K562 (cell line): ENCODE data around the gene MARCKSL1. TPM values are rescaled to one million over a fixed set of nuclear protein-coding genes. Genes with fewer than 3 reads are reported as not detected.

Source experiments
- ATF4 ChIP-seq: fragments of 450-650 bp; formaldehyde crosslinking; IDR thresholded peaks from 2 replicates; pipeline ENCODE4 v1.4.0; 2022; ENCODE audit warnings: mild to moderate bottlenecking, moderate library complexity
- CBFA2T3 ChIP-seq: fragments of 450-650 bp; IDR thresholded peaks from 2 replicates; pipeline ENCODE4 v1.6.1; 2017
- CCAR2 ChIP-seq: fragments of 200-400 bp; formaldehyde crosslinking; IDR thresholded peaks from 2 replicates; pipeline ENCODE4 v1.6.1; 2017; ENCODE audit warnings: mild to moderate bottlenecking, low read depth, low read length
- CREB1 ChIP-seq, 2 experiments: sonication (generic) in 1 of 2; formaldehyde crosslinking in 1 of 2; IDR thresholded peaks; 2 replicates each; pipeline versions ENCODE4 v1.6.1 to v1.8.0; 2012 to 2022; ENCODE audit warnings: inconsistent platforms in 1 of 2, mild to moderate bottlenecking in 1 of 2, missing genetic modification reagents in 1 of 2, moderate library complexity in 1 of 2
- ETV5 ChIP-seq: sonication (generic); formaldehyde crosslinking; IDR thresholded peaks from 2 replicates; pipeline ENCODE4 v1.4.0; 2020; ENCODE audit warnings: low read depth, mild to moderate bottlenecking, missing genetic modification reagents
- FOXK2 ChIP-seq, 2 experiments: fragments of 450-650 bp; IDR thresholded peaks in 1 of 2; conservative IDR thresholded peaks in 1 of 2; 2 replicates each; pipeline ENCODE4 v1.6.1; 2016; ENCODE audit warnings: low read depth in 2 of 2, mild to moderate bottlenecking in 1 of 2
- FOXP1 ChIP-seq: sonication (generic); formaldehyde crosslinking; IDR thresholded peaks from 2 replicates; pipeline ENCODE4 v1.8.0; 2022; ENCODE audit warnings: mild to moderate bottlenecking, missing genetic modification reagents
- MEF2A ChIP-seq: IDR thresholded peaks from 2 replicates; pipeline ENCODE4 v1.6.1; 2011; ENCODE audit warnings: low read depth, mild to moderate bottlenecking, low read length, moderate library complexity; ENCODE audit not compliant: control insufficient read depth
- NFIX ChIP-seq: fragments of 250-450 bp; sonication (Bioruptor Pico); IDR thresholded peaks from 2 replicates; pipeline ENCODE4 v1.4.0; 2020; ENCODE audit warnings: low read depth, mild to moderate bottlenecking, moderate library complexity
- PCBP1 ChIP-seq: fragments of 200-400 bp; formaldehyde crosslinking; IDR thresholded peaks from 2 replicates; pipeline ENCODE4 v1.6.1; 2018; ENCODE audit warnings: mild to moderate bottlenecking, low read depth, low read length; ENCODE audit not compliant: poor library complexity, severe bottlenecking
- SLC30A9 ChIP-seq: fragments of 250-450 bp; sonication (Bioruptor Pico); IDR thresholded peaks from 2 replicates; pipeline ENCODE4 v1.8.0; 2022; ENCODE audit warnings: mild to moderate bottlenecking, moderate library complexity
- SMARCE1 ChIP-seq: fragments of 450-650 bp; IDR thresholded peaks from 2 replicates; pipeline ENCODE4 v1.7.1; 2016; ENCODE audit warnings: mild to moderate bottlenecking
- USF2 ChIP-seq: sonication (generic); formaldehyde crosslinking; IDR thresholded peaks from 2 replicates; pipeline ENCODE4 v1.5.0; 2020; ENCODE audit warnings: missing genetic modification reagents
- YY1 ChIP-seq, 3 experiments: IDR thresholded peaks; 2 replicates each; pipeline ENCODE4 v1.6.1; 2011; ENCODE audit warnings: low read length in 2 of 3, mild to moderate bottlenecking in 2 of 3, moderate library complexity in 2 of 3, borderline replicate concordance in 1 of 3, control low read depth in 1 of 3, low read depth in 1 of 3; ENCODE audit not compliant: insufficient read depth in 3 of 3, insufficient replicate concordance in 2 of 3, control insufficient read depth in 1 of 3, insufficient read length in 1 of 3; ENCODE audit errors: extremely low read depth in 1 of 3
- ZBTB9 ChIP-seq: fragments of 450-650 bp; formaldehyde crosslinking; IDR thresholded peaks from 2 replicates; pipeline ENCODE4 v1.4.0; 2020; ENCODE audit warnings: mild to moderate bottlenecking, moderate library complexity
- ZC3H8 ChIP-seq: fragments of 450-650 bp; IDR thresholded peaks from 2 replicates; pipeline ENCODE4 v1.6.1; 2017
- ZNF232 ChIP-seq: sonication (generic); formaldehyde crosslinking; IDR thresholded peaks from 2 replicates; pipeline ENCODE4 v1.8.0; 2022; ENCODE audit warnings: mild to moderate bottlenecking, missing genetic modification reagents
- ZNF311 ChIP-seq: fragments of 250-450 bp; sonication (Bioruptor Pico); IDR thresholded peaks from 2 replicates; pipeline ENCODE4 v1.4.0; 2020; ENCODE audit warnings: mild to moderate bottlenecking, moderate library complexity
- ZNF384 ChIP-seq: IDR thresholded peaks from 2 replicates; pipeline ENCODE4 v1.6.1; 2012; ENCODE audit warnings: low read depth, low read length, improper control_type of control experiment
- ZNF780A ChIP-seq: fragments of 250-450 bp; sonication (Bioruptor Pico); IDR thresholded peaks from 2 replicates; pipeline ENCODE4 v1.5.0; 2021; ENCODE audit warnings: mild to moderate bottlenecking
- polyA plus RNA-seq, 8 experiments: library from polyadenylated mRNA; depleted of rRNA in 4 of 8; stranded (reverse) in 5 of 8; unstranded in 3 of 8; fragments of >200 nt; fragmentation: Nextera tagmentation in 2 of 8; fragmentation: Illumina TruSeq in 1 of 8; extraction: Ambion mirVana in 2 of 8; extraction: Trizol in 1 of 8; gene quantifications; 2 replicates each; pipeline versions ENCODE4 v1.2.1 to v1.2.3, GENCODE V29; 2011 to 2014; ENCODE audit warnings: inconsistent platforms in 1 of 8, missing spikeins in 1 of 8
- total RNA-seq, 7 experiments: library from RNA; depleted of rRNA in 6 of 7; stranded (reverse); fragments of >200 nt in 6 of 7; fragmentation: Illumina TruSeq in 2 of 7; extraction: Trizol in 2 of 7; gene quantifications; 2 replicates each; pipeline versions ENCODE4 v1.2.1 to v1.2.3, GENCODE V29; 2011 to 2021; ENCODE audit warnings: low replicate concordance in 1 of 7

The MARCKSL1 gene
- total and polyA plus RNA-seq, 9 of the 15 experiments (the other 6 are each of a cell fraction or from before 2014, with no cell fraction given) = 14.7 to 325 (median 155) TPM

GRCh38 chr1:32350785-32351398 is 14.9 kb upstream of the MARCKSL1 start (continued):
- peak; percentile 21; the same call in 1 of the 2 replicates for TF ChIP-seq USF2 (CRISPR knock-in tag)
- TF ChIP-seq ZNF232 (CRISPR knock-in tag) = peak; percentile 79; the same call in 1 of the 2 replicates
- peak; percentile 13; the same call in 1 of the 2 replicates for TF ChIP-seq CREB1 (IDR thresholded peaks at IDR 0.05)
- TF ChIP-seq CREB1 (CRISPR knock-in tag; IDR thresholded peaks at IDR 0.05) = no peak; the same call in none of the 2 replicates
- TF ChIP-seq ATF4 (CRISPR knock-in tag) = 0 out of 2 replicates have a peak, but pooled peaks have one; percentile 36
- no peak for TF ChIP-seq ZNF384
- TF ChIP-seq SLC30A9 (CRISPR knock-in tag) = 0 out of 2 replicates have a peak, but pooled peaks have one; percentile 76
- TF ChIP-seq SMARCE1 = peak; percentile 71; the same call in 1 of the 2 replicates
- TF ChIP-seq CCAR2 = no peak
- TF ChIP-seq ZBTB9 = peak; percentile 86; the same call in 1 of the 2 replicates
- peak; percentile 70; the same call in 1 of the 2 replicates for TF ChIP-seq ZNF311 (CRISPR knock-in tag)
- TF ChIP-seq ETV5 (CRISPR knock-in tag) = peak; percentile 24; the same call in 1 of the 2 replicates
- TF ChIP-seq PCBP1 = no peak
- TF ChIP-seq YY1 (IDR thresholded peaks at IDR 0.05; ENCODE audit: borderline replicate concordance in 1 of 3, control insufficient read depth in 1 of 3, extremely low read depth in 1 of 3, insufficient read depth in 3 of 3, insufficient read length in 1 of 3, insufficient replicate concordance in 2 of 3, low read depth in 1 of 3, low read length in 2 of 3) = peak in 1 of 3 experiments; percentile 39
- TF ChIP-seq NFIX = no peak
- no peak for TF ChIP-seq ZNF780A
- no peak for TF ChIP-seq FOXP1
- no peak for TF ChIP-seq ZC3H8
- TF ChIP-seq MEF2A = no peak
- no peak for TF ChIP-seq FOXK2 (conservative IDR thresholded peaks at IDR 0.05 in 1 of 2, IDR thresholded peaks at IDR 0.05 in 1 of 2; ENCODE audit: low read depth in 2 of 2)
- peak; percentile 27 for TF ChIP-seq CBFA2T3
